Measurements from ENCODE around the gene LRMDA.

DNA sequence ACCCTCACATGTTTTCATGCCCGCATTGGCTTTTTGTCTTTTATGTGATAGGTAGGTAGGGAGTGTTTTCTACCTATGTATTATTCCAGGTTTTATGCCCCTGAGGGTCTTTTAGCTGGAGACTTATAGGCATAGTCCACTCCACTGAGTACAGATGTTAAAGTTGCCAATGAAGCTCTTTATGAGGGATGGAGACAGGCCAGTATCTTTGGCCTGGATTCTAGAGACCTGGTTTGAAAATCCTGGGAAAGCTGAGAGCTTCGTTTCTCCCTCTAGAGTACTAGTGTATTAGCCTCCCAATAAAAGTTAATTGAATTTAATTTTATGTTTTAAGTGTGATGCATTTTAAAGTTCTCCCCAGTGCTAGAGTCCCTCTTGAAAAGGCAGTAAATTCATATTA is 854.1 kb downstream of the LRMDA start:
- TF ChIP-seq, protein P1, sequence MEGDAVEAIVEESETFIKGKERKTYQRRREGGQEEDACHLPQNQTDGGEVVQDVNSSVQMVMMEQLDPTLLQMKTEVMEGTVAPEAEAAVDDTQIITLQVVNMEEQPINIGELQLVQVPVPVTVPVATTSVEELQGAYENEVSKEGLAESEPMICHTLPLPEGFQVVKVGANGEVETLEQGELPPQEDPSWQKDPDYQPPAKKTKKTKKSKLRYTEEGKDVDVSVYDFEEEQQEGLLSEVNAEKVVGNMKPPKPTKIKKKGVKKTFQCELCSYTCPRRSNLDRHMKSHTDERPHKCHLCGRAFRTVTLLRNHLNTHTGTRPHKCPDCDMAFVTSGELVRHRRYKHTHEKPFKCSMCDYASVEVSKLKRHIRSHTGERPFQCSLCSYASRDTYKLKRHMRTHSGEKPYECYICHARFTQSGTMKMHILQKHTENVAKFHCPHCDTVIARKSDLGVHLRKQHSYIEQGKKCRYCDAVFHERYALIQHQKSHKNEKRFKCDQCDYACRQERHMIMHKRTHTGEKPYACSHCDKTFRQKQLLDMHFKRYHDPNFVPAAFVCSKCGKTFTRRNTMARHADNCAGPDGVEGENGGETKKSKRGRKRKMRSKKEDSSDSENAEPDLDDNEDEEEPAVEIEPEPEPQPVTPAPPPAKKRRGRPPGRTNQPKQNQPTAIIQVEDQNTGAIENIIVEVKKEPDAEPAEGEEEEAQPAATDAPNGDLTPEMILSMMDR (IDR thresholded peaks at IDR 0.05) = no peak
- no peak for TF ChIP-seq EP300 (IDR thresholded peaks at IDR 0.05)
